Liver (tissue), 9 donors: ENCODE data around the gene PCDH15. TPM values are rescaled to one million over a fixed set of nuclear protein-coding genes. Genes with fewer than 3 reads are reported as not detected.

Experiments used
- DNase-seq: peaks from one replicate; pipeline ENCODE4 v3.0.0-alpha.2; 2017; ENCODE audit warnings: low spot score
- H3K27ac ChIP-seq, 2 donors: one replicate each; pipeline ENCODE4 v1.7.0; 2013; ENCODE audit warnings: inconsistent platforms in 2 of 2, low read length in 2 of 2, control low read depth in 1 of 2, low read depth in 1 of 2, mild to moderate bottlenecking in 1 of 2
- H3K27me3 ChIP-seq, 4 donors: one replicate each; pipeline versions ENCODE4 v1.6.1 to v1.7.0; 2013; ENCODE audit warnings: low read length in 3 of 4, inconsistent platforms in 1 of 4, mild to moderate bottlenecking in 1 of 4, moderate library complexity in 1 of 4; ENCODE audit not compliant: control insufficient read depth in 4 of 4, insufficient read depth in 4 of 4
- H3K36me3 ChIP-seq, 4 donors: one replicate each; pipeline versions ENCODE4 v1.6.1 to v1.7.0; 2013; ENCODE audit warnings: low read length in 3 of 4, mild to moderate bottlenecking in 3 of 4, low read depth in 1 of 4, moderate library complexity in 1 of 4; ENCODE audit not compliant: control insufficient read depth in 4 of 4, insufficient read depth in 3 of 4
- H3K4me1 ChIP-seq, 4 donors: one replicate each; pipeline versions ENCODE4 v1.6.1 to v1.7.0; 2013; ENCODE audit warnings: low read length in 3 of 4, mild to moderate bottlenecking in 3 of 4, moderate library complexity in 1 of 4; ENCODE audit not compliant: control insufficient read depth in 4 of 4, insufficient read depth in 4 of 4
- H3K4me3 ChIP-seq, 3 donors: one replicate each; pipeline versions ENCODE4 v1.6.1 to v1.7.0; 2013; ENCODE audit warnings: low read length in 3 of 3, control low read depth in 1 of 3, low read depth in 1 of 3, mild to moderate bottlenecking in 1 of 3
- H3K9ac ChIP-seq, 2 donors: one replicate each; pipeline ENCODE4 v1.7.0; 2013; ENCODE audit warnings: low read length in 2 of 2, mild to moderate bottlenecking in 2 of 2, moderate library complexity in 2 of 2, control low read depth in 1 of 2, low read depth in 1 of 2
- H3K9me3 ChIP-seq, 4 donors: one replicate each; pipeline versions ENCODE4 v1.6.1 to v1.7.0; 2013; ENCODE audit warnings: low read length in 3 of 4; ENCODE audit not compliant: control insufficient read depth in 4 of 4
- CTCF ChIP-seq: fragments of 150-350 bp; IDR thresholded peaks from 2 replicates; pipeline ENCODE4 v1.5.1; 2017; ENCODE audit warnings: improper control_type of control experiment, low read depth, low read length; ENCODE audit not compliant: missing input control
- EGR1 ChIP-seq, 2 donors: IDR thresholded peaks; 2 replicates each; pipeline ENCODE4 v1.6.1; 2016 to 2018; ENCODE audit warnings: antibody characterized with exemption in 2 of 2, low read depth in 2 of 2
- FOXA1 ChIP-seq: IDR thresholded peaks from 2 replicates; pipeline ENCODE4 v1.6.1; 2016; ENCODE audit warnings: antibody characterized with exemption
- FOXA2 ChIP-seq: IDR thresholded peaks from 2 replicates; pipeline ENCODE4 v1.6.1; 2016; ENCODE audit warnings: antibody characterized with exemption
- GABPA ChIP-seq, 2 donors: IDR thresholded peaks in 1 of 2; conservative IDR thresholded peaks in 1 of 2; 2 replicates each; pipeline ENCODE4 v1.6.1; 2016; ENCODE audit warnings: antibody characterized with exemption in 2 of 2, mild to moderate bottlenecking in 1 of 2, moderate library complexity in 1 of 2
- HNF4A ChIP-seq, 2 donors: conservative IDR thresholded peaks; 2 replicates each; pipeline ENCODE4 v1.6.1; 2016; ENCODE audit warnings: antibody characterized with exemption in 2 of 2, mild to moderate bottlenecking in 2 of 2
- HNF4G ChIP-seq: IDR thresholded peaks from 2 replicates; pipeline ENCODE4 v1.6.1; 2016; ENCODE audit warnings: antibody characterized with exemption
- JUND ChIP-seq, 2 donors: IDR thresholded peaks; 2 replicates each; pipeline ENCODE4 v1.6.1; 2016; ENCODE audit warnings: antibody characterized with exemption in 2 of 2
- MAX ChIP-seq: IDR thresholded peaks from 2 replicates; pipeline ENCODE4 v1.6.1; 2016; ENCODE audit warnings: antibody characterized with exemption
- NR2F2 ChIP-seq: IDR thresholded peaks from 2 replicates; pipeline ENCODE4 v1.6.1; 2016; ENCODE audit warnings: antibody characterized with exemption
- RAD21 ChIP-seq, 2 donors: IDR thresholded peaks; 2 replicates each; pipeline ENCODE4 v1.6.1; 2016; ENCODE audit warnings: antibody characterized with exemption in 2 of 2, mild to moderate bottlenecking in 2 of 2
- RXRA ChIP-seq, 2 donors: IDR thresholded peaks; 2 replicates each; pipeline ENCODE4 v1.6.1; 2017 to 2018; ENCODE audit warnings: antibody characterized with exemption in 2 of 2, mild to moderate bottlenecking in 1 of 2
- TAF1 ChIP-seq: conservative IDR thresholded peaks from 2 replicates; pipeline ENCODE4 v1.6.1; 2016; ENCODE audit warnings: antibody characterized with exemption, mild to moderate bottlenecking
- YY1 ChIP-seq: IDR thresholded peaks from 2 replicates; pipeline ENCODE4 v1.6.1; 2016; ENCODE audit warnings: antibody characterized with exemption, mild to moderate bottlenecking
- WGBS: extraction: QIAGEN DNeasy Blood & Tissue Kit; methylation state at CpG from one replicate; pipeline ENCODE4 v1.1.7; 2013; 5-methylcytosine and 5-hydroxymethylcytosine counted together
- polyA plus RNA-seq, 2 donors: library from polyadenylated mRNA; stranded (reverse) in 1 of 2; unstranded in 1 of 2; fragments of 200-250 nt in 1 of 2; fragments of >200 nt in 1 of 2; fragmentation: Nextera tagmentation in 1 of 2; extraction: Ambion mirVana in 1 of 2; gene quantifications; one replicate each; pipeline versions ENCODE4 v1.2.1 to v1.2.3, GENCODE V29; 2013 to 2015
- total RNA-seq, 2 donors: library from RNA; depleted of rRNA; stranded (reverse); fragments of >200 nt; gene quantifications; one replicate each; pipeline ENCODE4 v1.2.3, GENCODE V29; 2014
- TF ChIP-seq, protein P1 (sequence below): IDR thresholded peaks from 2 replicates; pipeline ENCODE4 v1.6.1; 2016; ENCODE audit warnings: antibody characterized with exemption
- TF ChIP-seq, protein P2 (sequence below): IDR thresholded peaks from 2 replicates; pipeline ENCODE4 v1.6.1; 2016; ENCODE audit warnings: antibody characterized with exemption
- TF ChIP-seq, protein P3 (sequence below): IDR thresholded peaks from 2 replicates; pipeline ENCODE4 v1.6.1; 2016; ENCODE audit warnings: antibody characterized with exemption, mild to moderate bottlenecking
- donor health status: healthy.
- donor health status: healthy.
- donor health status: healthy.
- donor health status: healthy.
- donor health status: healthy.

The PCDH15 gene
- total and polyA plus RNA-seq, 4 donors, result 0.05 TPM; not detected in 3

DNA sequence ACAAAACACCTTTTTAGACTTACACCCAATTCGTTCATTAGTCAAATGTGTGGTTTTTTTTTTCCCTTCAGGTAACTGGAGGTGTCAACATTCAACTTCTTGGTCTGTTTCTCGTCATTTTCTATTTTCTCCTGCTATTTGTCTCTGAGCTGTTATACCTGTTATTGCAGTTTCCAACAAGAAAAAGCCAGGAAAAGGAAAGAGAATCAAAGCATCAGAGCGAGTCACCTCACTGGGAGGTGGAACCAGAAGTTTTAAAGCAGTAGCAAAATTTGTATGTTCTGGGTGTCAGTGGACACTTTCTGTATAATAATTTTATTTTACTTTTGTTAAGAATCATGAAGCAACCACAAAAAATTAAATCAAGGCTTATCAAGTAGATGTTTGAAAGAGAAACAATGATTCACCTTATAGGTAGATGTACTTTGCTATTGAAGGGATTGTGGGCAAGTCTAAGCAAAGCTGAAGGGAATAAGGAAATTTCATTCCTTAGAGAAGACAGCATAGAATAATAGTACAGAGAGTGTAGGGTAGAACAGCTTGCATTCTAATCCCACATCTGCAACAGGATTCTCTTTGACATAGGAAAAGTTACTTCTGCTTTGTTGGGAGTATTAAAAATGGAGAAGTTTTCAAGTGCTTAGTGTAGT lies 675.8 kb downstream of the PCDH15 start:
- H3K36me3 ChIP-seq, result no peaks in the 10 kb centered on the region
- WGBS, result 57% methylated on average over 3 of the region's 3 CpGs
- no peak for TF ChIP-seq TAF1
- no peak for TF ChIP-seq HNF4G
- TF ChIP-seq YY1, result no peak
- no peak for TF ChIP-seq FOXA1
- no peak for TF ChIP-seq NR2F2
- TF ChIP-seq, protein P1, sequence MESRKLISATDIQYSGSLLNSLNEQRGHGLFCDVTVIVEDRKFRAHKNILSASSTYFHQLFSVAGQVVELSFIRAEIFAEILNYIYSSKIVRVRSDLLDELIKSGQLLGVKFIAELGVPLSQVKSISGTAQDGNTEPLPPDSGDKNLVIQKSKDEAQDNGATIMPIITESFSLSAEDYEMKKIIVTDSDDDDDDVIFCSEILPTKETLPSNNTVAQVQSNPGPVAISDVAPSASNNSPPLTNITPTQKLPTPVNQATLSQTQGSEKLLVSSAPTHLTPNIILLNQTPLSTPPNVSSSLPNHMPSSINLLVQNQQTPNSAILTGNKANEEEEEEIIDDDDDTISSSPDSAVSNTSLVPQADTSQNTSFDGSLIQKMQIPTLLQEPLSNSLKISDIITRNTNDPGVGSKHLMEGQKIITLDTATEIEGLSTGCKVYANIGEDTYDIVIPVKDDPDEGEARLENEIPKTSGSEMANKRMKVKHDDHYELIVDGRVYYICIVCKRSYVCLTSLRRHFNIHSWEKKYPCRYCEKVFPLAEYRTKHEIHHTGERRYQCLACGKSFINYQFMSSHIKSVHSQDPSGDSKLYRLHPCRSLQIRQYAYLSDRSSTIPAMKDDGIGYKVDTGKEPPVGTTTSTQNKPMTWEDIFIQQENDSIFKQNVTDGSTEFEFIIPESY, result no peak
- no peak for TF ChIP-seq GABPA (IDR thresholded peaks at IDR 0.05 in 1 of 2, conservative IDR thresholded peaks at IDR 0.05 in 1 of 2)
- no peak for TF ChIP-seq MAX
- no peak for TF ChIP-seq FOXA2
- TF ChIP-seq, protein P2, sequence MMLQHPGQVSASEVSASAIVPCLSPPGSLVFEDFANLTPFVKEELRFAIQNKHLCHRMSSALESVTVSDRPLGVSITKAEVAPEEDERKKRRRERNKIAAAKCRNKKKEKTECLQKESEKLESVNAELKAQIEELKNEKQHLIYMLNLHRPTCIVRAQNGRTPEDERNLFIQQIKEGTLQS, result no peak
- TF ChIP-seq EGR1 (IDR thresholded peaks at IDR 0.05; ENCODE audit: low read depth in 2 of 2), result no peak
- no peak for TF ChIP-seq HNF4A (conservative IDR thresholded peaks at IDR 0.05)
- TF ChIP-seq, protein P3, sequence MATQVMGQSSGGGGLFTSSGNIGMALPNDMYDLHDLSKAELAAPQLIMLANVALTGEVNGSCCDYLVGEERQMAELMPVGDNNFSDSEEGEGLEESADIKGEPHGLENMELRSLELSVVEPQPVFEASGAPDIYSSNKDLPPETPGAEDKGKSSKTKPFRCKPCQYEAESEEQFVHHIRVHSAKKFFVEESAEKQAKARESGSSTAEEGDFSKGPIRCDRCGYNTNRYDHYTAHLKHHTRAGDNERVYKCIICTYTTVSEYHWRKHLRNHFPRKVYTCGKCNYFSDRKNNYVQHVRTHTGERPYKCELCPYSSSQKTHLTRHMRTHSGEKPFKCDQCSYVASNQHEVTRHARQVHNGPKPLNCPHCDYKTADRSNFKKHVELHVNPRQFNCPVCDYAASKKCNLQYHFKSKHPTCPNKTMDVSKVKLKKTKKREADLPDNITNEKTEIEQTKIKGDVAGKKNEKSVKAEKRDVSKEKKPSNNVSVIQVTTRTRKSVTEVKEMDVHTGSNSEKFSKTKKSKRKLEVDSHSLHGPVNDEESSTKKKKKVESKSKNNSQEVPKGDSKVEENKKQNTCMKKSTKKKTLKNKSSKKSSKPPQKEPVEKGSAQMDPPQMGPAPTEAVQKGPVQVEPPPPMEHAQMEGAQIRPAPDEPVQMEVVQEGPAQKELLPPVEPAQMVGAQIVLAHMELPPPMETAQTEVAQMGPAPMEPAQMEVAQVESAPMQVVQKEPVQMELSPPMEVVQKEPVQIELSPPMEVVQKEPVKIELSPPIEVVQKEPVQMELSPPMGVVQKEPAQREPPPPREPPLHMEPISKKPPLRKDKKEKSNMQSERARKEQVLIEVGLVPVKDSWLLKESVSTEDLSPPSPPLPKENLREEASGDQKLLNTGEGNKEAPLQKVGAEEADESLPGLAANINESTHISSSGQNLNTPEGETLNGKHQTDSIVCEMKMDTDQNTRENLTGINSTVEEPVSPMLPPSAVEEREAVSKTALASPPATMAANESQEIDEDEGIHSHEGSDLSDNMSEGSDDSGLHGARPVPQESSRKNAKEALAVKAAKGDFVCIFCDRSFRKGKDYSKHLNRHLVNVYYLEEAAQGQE, result no peak
- TF ChIP-seq RXRA (IDR thresholded peaks at IDR 0.05), result no peak
- TF ChIP-seq JUND (IDR thresholded peaks at IDR 0.05), result no peak
- TF ChIP-seq CTCF, result no peak
- no peak for TF ChIP-seq RAD21 (IDR thresholded peaks at IDR 0.05)

More for the DNA sequence above, 675.8 kb downstream of the PCDH15 start:
- Histone ChIP-seq H3K4me3 (no peak overlapping the region), H3K27me3 (no peaks in the 10 kb centered on the region), H3K4me1 (no peaks in the 10 kb centered on the region), H3K27ac (no peak overlapping the region), H3K9ac (no peak overlapping the region), H3K9me3 (no peaks in the 10 kb centered on the region)
- DNase-seq, result no peak
